ENCODE data around the gene PEX14. TPM values are rescaled to one million over a fixed set of nuclear protein-coding genes. Genes with fewer than 3 reads are reported as not detected.

The PEX14 gene
- total RNA-seq, 2 experiments from 2014 or later = 17.7 to 19.1 TPM

- Mint-ChIP-seq H3K27me3 (ENCODE audit: low read depth) (no peaks in the 10 kb centered on the region), H3K4me3 (no peak overlapping the region), H3K9me3 (ENCODE audit: insufficient read depth) (no peaks in the 10 kb centered on the region), H3K4me1 (ENCODE audit: low read depth) (peaks cover 11% of the 10 kb centered on the region), H3K36me3 (ENCODE audit: low read depth) (no peaks in the 10 kb centered on the region), H3K27ac (no peak overlapping the region)
- DNase-seq = no peak
- CTCF ChIA-PET = no interaction called here
- POLR2A ChIA-PET = no interaction called here
- no peak for ATAC-seq
Observed at GRCh38 chr1:10586125-10586524, 111.4 kb downstream of the PEX14 start.

DNA sequence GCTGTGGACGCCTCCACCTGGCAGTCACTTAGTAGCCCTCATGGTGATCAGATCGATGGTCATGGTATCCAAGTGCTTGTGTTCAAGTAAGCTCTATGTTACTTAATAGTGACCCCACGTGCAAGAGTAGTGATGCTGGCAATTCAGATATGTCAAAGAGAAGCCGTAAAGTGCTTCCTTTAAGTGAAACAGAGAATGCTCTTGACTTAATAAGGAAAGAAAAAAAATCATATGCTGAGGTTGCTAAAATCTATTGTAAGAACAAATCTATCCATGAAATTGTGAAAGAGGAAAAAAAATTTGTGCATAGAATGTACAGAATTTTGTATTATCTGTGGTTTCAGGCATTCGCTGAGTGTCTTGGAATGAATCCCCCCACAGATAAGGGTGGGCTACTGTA is 113.9 kb downstream of the PEX14 start:
- ATAC-seq (no peak), DNase-seq (no peak)
- H3K36me3 Mint-ChIP-seq (ENCODE audit: low read depth) = no peaks in the 10 kb centered on the region
- no peaks in the 10 kb centered on the region for H3K9me3 Mint-ChIP-seq (ENCODE audit: insufficient read depth)
- no peak overlapping the region for H3K4me3 Mint-ChIP-seq
- no peak overlapping the region for H3K27ac Mint-ChIP-seq
- ChIA-PET CTCF (interaction anchor here (0.9 kb wide), 1 partner anchor 13 kb away, joined by 3 read pairs; no protein-coding TSS in a partner anchor), POLR2A (no interaction called here)
- peaks cover 17% of the 10 kb centered on the region for H3K4me1 Mint-ChIP-seq (ENCODE audit: low read depth)
- no peaks in the 10 kb centered on the region for H3K27me3 Mint-ChIP-seq (ENCODE audit: low read depth)

DNA sequence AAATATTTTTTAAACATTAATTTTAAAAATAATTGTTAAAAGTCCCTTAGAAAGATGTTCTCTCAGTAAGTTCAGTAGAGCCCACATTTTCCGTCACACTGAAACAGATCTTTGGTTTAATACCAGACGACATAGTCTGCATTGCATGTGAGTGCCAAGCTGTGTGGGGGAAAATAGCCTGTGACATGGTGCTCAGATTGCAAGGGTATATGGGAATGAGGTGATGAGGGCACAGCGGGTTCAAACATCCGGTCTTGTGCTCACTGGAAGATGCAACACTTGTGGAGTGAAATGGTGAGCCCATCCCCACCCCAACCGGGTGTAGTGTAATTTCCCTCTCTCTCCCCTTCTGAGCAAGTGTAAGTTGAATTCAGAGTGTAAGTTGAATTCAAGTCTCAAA is 114.3 kb downstream of the PEX14 start:
- POLR2A ChIA-PET = no interaction called here
- DNase-seq (no peak), ATAC-seq (no peak)
- H3K9me3 Mint-ChIP-seq (ENCODE audit: insufficient read depth) = no peaks in the 10 kb centered on the region
- CTCF ChIA-PET = interaction anchor here (0.9 kb wide), 1 partner anchor 14 kb away, joined by 3 read pairs; no protein-coding TSS in a partner anchor
- H3K4me1 Mint-ChIP-seq (ENCODE audit: low read depth) = peaks cover 14% of the 10 kb centered on the region
- H3K27ac Mint-ChIP-seq = no peak overlapping the region
- H3K27me3 Mint-ChIP-seq (ENCODE audit: low read depth) = no peaks in the 10 kb centered on the region
- H3K4me3 Mint-ChIP-seq = no peak overlapping the region
- H3K36me3 Mint-ChIP-seq (ENCODE audit: low read depth) = no peaks in the 10 kb centered on the region

GRCh38 chr1:10591010-10591409 is 116.3 kb downstream of the PEX14 start:
- Mint-ChIP-seq H3K4me1 (ENCODE audit: low read depth) (peaks cover 14% of the 10 kb centered on the region), H3K27ac (no peak overlapping the region), H3K27me3 (ENCODE audit: low read depth) (no peaks in the 10 kb centered on the region), H3K9me3 (ENCODE audit: insufficient read depth) (no peaks in the 10 kb centered on the region), H3K4me3 (no peak overlapping the region), H3K36me3 (ENCODE audit: low read depth) (no peaks in the 10 kb centered on the region)
- DNase-seq = no peak
- POLR2A ChIA-PET = interaction anchor here (0.6 to 0.7 kb wide), 2 partner anchors 13 to 736 kb away, joined by 3 read pairs; no protein-coding TSS in a partner anchor
- CTCF ChIA-PET = interaction anchor here (1.2 kb wide), 1 partner anchor 83 kb away, joined by 7 read pairs; no protein-coding TSS in a partner anchor
- ATAC-seq = no peak

GRCh38 chr1:10592373-10592772 is 117.6 kb downstream of the PEX14 start:
- DNase-seq = no peak
- peaks cover 14% of the 10 kb centered on the region for H3K4me1 Mint-ChIP-seq (ENCODE audit: low read depth)
- H3K36me3 Mint-ChIP-seq (ENCODE audit: low read depth) = no peaks in the 10 kb centered on the region
- CTCF ChIA-PET = no interaction called here
- no peak for ATAC-seq
- no peaks in the 10 kb centered on the region for H3K9me3 Mint-ChIP-seq (ENCODE audit: insufficient read depth)
- no peak overlapping the region for H3K27ac Mint-ChIP-seq
- H3K4me3 Mint-ChIP-seq = no peak overlapping the region
- POLR2A ChIA-PET = no interaction called here
- no peaks in the 10 kb centered on the region for H3K27me3 Mint-ChIP-seq (ENCODE audit: low read depth)

GRCh38 chr1:10593750-10594149 is 119.0 kb downstream of the PEX14 start:
- no peaks in the 10 kb centered on the region for H3K9me3 Mint-ChIP-seq (ENCODE audit: insufficient read depth)
- ChIA-PET CTCF (no interaction called here), POLR2A (no interaction called here)
- H3K36me3 Mint-ChIP-seq (ENCODE audit: low read depth) = no peaks in the 10 kb centered on the region
- no peaks in the 10 kb centered on the region for H3K27me3 Mint-ChIP-seq (ENCODE audit: low read depth)
- H3K4me1 Mint-ChIP-seq (ENCODE audit: low read depth) = peaks cover 14% of the 10 kb centered on the region
- DNase-seq (no peak), ATAC-seq (no peak)
- H3K27ac Mint-ChIP-seq = no peak overlapping the region
- H3K4me3 Mint-ChIP-seq = no peak overlapping the region

GRCh38 chr1:10594595-10595223 is 120.0 kb downstream of the PEX14 start:
- ChIA-PET POLR2A (no interaction called here), CTCF (no interaction called here)
- no peak for DNase-seq
- no peaks in the 10 kb centered on the region for H3K27me3 Mint-ChIP-seq (ENCODE audit: low read depth)
- no peaks in the 10 kb centered on the region for H3K9me3 Mint-ChIP-seq (ENCODE audit: insufficient read depth)
- H3K27ac Mint-ChIP-seq = no peak overlapping the region
- H3K4me1 Mint-ChIP-seq (ENCODE audit: low read depth) = peaks cover 14% of the 10 kb centered on the region
- H3K36me3 Mint-ChIP-seq (ENCODE audit: low read depth) = no peaks in the 10 kb centered on the region
- no peak overlapping the region for H3K4me3 Mint-ChIP-seq
- ATAC-seq = no peak

DNA sequence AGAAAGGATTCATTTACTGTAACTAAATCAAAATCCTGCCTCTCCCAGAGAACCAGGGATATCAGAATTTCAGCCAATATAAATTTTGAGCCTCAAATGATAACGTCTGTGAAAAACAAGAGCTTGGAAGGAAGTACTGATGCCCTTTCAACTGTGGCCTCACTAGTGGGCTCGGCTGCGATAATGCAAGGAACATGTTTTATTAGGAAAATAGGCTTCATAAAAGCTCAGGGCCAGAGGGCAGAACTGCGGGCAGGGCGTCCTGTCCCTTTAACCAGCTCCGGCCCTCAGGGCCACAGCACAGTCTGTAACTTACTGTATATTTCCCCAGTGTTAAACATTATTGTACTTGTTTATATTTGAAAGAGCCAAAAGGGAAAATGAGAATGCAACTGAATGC is 122.0 kb downstream of the PEX14 start:
- ChIA-PET CTCF (interaction anchor here (1.4 kb wide), 1 partner anchor 102 kb away, joined by 5 read pairs; no protein-coding TSS in a partner anchor), POLR2A (no interaction called here)
- Mint-ChIP-seq H3K27me3 (ENCODE audit: low read depth) (no peaks in the 10 kb centered on the region), H3K36me3 (ENCODE audit: low read depth) (peaks cover 4% of the 10 kb centered on the region), H3K27ac (no peak overlapping the region), H3K4me1 (ENCODE audit: low read depth) (peaks cover 2% of the 10 kb centered on the region), H3K4me3 (no peak overlapping the region), H3K9me3 (ENCODE audit: insufficient read depth) (no peaks in the 10 kb centered on the region)
- no peak for DNase-seq
- ATAC-seq = no peak

GRCh38 chr1:10597492-10598388 is 123.0 kb downstream of the PEX14 start:
- POLR2A ChIA-PET = no interaction called here

GRCh38 chr1:10598389-10598702 is 123.6 kb downstream of the PEX14 start:
- Mint-ChIP-seq H3K27ac (no peak overlapping the region), H3K9me3 (ENCODE audit: insufficient read depth) (no peaks in the 10 kb centered on the region), H3K36me3 (ENCODE audit: low read depth) (peaks cover 4% of the 10 kb centered on the region), H3K4me3 (no peak overlapping the region), H3K4me1 (ENCODE audit: low read depth) (no peaks in the 10 kb centered on the region), H3K27me3 (ENCODE audit: low read depth) (no peaks in the 10 kb centered on the region)
- CTCF ChIA-PET = interaction anchor here (1.2 to 1.4 kb wide), 2 partner anchors 13 to 103 kb away, joined by 3 to 5 read pairs; no protein-coding TSS in a partner anchor
- POLR2A ChIA-PET = no interaction called here
- ATAC-seq (no peak), DNase-seq (no peak)

More at GRCh38 chr1:10597492-10598388, 123.0 kb downstream of the PEX14 start:
- Mint-ChIP-seq H3K27me3 (ENCODE audit: low read depth) (no peaks in the 10 kb centered on the region), H3K4me3 (no peak overlapping the region), H3K9me3 (ENCODE audit: insufficient read depth) (no peaks in the 10 kb centered on the region), H3K36me3 (ENCODE audit: low read depth) (peaks cover 4% of the 10 kb centered on the region), H3K4me1 (ENCODE audit: low read depth) (no peaks in the 10 kb centered on the region), H3K27ac (no peak overlapping the region)
- no peak for ATAC-seq
- no peak for DNase-seq
- CTCF ChIA-PET = interaction anchor here (1.2 to 1.4 kb wide), 2 partner anchors 13 to 103 kb away, joined by 3 to 5 read pairs; no protein-coding TSS in a partner anchor

DNA sequence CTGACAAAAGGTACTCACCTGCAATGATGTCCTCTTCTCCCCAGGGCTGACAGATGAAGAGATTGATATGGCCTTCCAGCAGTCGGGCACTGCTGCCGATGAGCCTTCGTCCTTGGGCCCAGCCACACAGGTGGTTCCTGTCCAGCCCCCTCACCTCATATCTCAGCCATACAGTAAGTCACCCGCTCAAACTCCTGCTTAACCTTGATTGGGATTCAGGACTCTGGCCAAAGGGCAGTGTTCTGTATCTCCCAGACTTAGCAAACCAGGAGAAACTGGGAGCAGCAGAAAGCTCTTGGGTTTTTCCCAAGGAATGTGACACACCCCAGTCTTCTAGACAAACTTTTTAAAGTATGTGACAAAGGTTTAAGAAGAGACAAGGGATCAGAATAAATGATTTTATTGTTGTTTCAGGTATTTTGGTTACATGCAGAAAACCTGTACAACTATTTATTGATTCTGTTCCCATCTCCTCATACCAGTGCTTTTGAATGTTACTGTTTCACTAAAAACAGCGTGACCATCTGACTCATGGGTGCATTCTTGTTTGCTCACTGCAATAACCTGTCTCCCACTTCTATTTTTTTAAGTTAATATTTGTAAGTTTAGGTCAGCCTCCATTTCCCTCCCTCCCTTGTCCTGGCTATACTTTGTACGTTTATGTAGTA is 124.6 kb downstream of the PEX14 start:
- Mint-ChIP-seq H3K27ac (no peak overlapping the region), H3K4me3 (no peak overlapping the region), H3K36me3 (ENCODE audit: low read depth) (peaks cover 4% of the 10 kb centered on the region), H3K4me1 (ENCODE audit: low read depth) (no peaks in the 10 kb centered on the region), H3K9me3 (ENCODE audit: insufficient read depth) (no peaks in the 10 kb centered on the region), H3K27me3 (ENCODE audit: low read depth) (no peaks in the 10 kb centered on the region)
- CTCF ChIA-PET = no interaction called here
- no peak for DNase-seq
- POLR2A ChIA-PET = no interaction called here
- no peak for ATAC-seq

Data from activated CD8-positive, alpha-beta T cell treated with anti-CD3 and anti-CD28 coated beads, Interleukin-2, amount 10 ng/mL, durations not matched to agents 7 days and 5 days (primary cell).